ENCODE measurements around the gene ARID5B.
A peak's percentile ranks its signal among the peaks of the same experiment; 100 is the strongest.

The ARID5B gene

GRCh38 chr10:61900829-61901792 lies at the start of gene ARID5B:
Gene ARID5B, plus strand, starts transcription at chr10:61901699. Its CDS starts 11 bp downstream, at chr10:61901710.
- DNase-seq: peak; percentile 44

DNA sequence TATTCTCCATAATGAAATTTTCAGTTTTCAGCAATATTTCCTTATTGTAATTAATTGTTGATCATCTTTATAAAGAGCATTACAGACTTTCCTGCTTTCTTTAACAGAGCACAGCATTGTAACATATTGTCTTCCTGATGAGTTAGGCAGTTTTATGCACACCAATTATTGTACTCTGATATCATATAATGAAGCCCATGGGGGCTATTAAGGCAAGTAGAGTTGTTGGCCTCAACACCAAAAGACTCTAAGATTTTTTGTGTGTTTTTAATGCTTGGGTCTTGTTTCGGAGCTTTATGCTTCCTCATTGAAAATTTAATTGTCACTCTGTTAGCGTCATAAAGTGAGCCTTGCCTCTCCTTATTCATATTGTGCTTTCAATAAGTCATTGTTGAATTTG lies 49.2 kb upstream of the ARID5B start:
- no peak for DNase-seq

DNA sequence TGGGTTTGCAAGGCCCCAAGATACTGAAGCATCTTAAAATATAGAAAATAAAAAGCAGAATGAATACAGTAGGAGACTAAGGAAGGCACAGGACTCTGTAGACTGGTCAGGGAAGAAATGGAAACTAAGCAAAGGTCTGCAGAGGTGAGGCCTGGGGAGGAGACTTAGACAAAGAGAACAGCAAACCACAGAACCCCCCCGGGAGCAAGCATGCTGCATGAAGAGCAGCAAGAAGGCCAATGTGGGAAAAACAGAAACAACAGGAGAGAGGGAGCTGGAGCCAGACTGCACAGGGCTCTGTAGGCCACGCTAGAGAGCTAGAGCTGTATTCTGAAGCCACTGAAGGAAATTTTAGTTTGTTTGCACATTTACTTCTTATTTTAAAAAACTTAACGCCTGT lies 45.7 kb upstream of the ARID5B start:
- no peak for DNase-seq

GRCh38 chr10:61857746-61858145 lies 43.8 kb upstream of the ARID5B start:
- no peak for DNase-seq

DNA sequence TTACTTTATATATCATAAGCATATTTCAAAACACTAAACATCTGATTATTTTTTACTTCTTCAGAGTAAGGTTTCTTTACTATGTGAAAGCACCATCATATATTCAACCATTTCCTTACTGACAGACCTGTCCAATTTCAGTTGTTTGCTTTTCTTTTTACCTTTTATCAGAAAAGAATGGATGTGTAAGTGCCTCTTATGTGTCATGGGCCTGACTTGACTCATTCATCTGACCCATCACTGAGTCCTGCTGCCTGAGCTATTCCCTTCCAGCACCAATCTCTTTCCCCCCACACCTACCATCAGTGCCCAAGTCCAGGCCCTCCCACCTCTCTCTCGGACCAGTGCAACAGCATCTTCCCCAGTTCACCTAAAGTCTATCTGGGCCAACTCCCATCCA lies 41.7 kb upstream of the ARID5B start:
- DNase-seq: no peak

DNA sequence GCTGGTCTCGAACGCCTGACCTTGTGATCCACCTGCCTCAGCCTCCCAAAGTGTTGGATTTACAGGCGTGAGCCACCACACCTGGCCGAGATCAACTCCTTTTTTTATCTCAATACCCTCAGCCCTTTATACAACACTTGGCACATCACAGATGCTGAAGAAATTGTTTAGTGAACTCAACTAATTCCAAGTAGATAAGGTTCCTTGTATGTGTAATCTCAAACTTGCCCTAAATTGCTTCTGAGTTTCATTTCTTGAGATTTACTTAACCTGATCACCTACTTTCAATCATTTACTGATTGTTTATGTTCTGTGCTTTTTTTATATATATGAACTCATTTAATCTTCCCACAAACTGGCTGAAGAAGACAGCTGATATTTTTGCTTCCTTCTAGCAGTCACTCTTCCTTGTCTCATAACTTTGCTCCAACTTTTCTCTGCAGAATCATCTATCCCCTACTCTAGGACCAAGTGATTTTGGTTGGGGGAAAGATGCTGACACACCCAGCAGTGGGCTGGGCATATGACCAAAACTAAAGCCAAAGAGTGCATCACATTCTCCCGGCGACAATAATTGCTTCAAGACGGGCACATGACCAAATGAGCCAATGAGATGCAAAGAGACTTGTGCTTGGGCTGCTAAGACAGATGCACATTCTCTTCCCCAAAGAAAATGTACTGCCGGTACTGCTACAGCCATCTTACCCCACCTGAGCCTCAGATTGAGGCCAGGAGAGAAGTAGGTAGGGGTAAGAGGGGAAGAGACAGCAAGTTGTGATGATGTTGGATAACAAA lies 40.3 kb upstream of the ARID5B start:
- DNase-seq: no peak

DNA sequence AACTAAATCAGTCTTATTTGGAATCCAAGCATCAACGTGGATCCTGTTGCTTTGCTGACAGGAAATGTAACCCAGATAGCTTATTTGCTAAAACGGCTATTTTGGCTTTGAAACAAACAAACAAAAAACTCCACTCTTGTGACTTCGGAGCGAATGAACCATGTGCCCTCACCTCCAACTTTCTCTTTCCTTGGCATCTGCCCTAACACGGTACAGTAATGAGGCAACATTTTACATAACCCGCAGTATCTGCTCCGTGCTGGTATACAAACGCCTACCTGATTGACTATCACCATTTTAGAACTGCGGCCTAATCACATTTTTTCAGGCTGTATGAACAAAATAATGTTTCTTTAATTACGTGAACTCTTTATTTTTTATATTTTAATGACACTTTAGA lies 37.5 kb upstream of the ARID5B start:
- no peak for DNase-seq

GRCh38 chr10:61866700-61867368 lies 34.7 kb upstream of the ARID5B start:
- DNase-seq: no peak

DNA sequence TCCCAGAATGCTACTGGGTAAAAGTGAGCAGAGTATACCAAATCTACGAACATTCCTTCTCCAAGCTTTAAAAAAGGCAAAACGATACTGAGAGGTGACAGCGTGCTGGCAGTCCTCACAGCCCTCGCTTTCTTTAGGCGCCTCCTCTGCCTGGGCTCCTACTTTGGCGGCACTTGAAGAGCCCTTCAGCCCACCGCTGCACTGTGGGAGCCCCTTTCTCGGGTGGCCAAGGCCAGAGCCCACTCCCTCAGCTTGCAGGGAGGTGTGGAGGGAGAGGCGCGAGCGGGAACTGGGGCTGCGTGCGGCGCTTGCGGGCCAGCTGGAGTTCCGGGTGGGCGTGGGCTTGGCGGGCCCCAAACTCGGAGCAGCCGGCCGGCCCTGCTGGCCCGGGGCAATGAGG lies 34.1 kb upstream of the ARID5B start:
- DNase-seq: peak; percentile 4

- DNase-seq: peak; percentile 48
Measured at GRCh38 chr10:61867817-61868216, 33.7 kb upstream of the ARID5B start.

DNA sequence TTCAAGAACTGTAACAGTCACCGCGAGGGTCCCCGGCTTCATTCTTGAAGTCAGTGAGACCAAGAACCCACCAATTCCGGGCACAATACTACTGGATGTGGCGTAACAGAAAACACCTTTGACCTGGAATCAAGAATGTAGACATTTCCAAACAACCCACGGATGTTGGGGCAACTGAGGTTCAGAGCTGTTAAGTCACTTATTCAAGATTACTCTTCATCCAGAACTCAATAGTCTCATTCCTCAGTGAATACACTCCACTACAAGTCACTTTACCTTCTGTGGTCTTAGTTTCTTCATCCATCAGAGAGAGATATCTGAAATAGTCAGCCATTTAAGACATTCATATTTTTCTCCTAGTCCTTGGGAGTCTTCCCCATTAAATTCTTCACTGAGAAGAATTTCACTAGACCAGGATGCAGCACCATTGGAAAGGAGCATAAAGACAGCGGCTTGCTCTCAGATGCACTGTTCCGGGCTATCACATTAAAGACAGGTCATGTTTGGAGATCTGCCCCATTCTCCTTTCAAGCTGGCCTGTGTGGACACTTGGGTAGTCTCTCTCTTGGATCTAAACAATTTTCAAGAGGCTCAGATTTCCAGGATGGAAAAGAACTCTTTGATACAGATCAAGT lies 32.3 kb upstream of the ARID5B start:
- DNase-seq: no peak

DNA sequence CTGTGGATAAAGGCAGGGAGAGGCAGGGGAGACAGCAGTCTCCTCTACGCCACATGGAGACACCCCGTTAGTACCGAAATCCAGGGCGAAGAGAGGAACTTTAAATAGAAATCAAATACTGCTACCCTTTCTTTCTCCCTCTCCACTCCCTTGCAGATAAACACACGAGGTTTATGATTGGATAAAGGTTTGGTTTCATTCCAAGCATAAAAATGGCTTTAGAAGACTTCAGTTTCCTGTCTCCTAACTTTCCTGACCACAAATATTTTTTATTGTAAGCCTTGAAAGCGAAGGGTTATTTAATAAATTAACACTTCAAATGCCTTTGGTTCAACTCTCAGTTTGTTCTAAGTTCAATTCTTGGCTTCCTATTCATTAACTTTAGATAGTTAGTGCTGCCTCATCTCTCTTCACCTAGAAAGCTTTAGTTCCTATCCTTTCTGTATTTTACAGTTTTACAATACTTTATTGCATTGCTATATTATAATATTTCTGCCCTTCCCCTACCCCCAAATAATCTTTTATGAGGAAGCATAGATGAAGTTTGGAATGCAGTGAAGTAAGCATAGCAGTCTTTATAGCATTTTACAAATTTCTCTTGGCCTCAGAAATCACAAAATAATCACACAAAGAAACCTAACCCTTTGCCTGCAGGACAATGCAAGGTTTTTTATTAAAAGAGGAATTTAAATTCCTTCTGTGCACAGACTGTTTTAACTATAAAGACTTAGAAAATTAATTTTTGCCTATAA lies 31.5 kb upstream of the ARID5B start:
- DNase-seq: no peak

GRCh38 chr10:61870526-61870895 lies 31.0 kb upstream of the ARID5B start:
- DNase-seq: no peak

GRCh38 chr10:61871487-61871886 lies 30.0 kb upstream of the ARID5B start:
- no peak for DNase-seq

DNA sequence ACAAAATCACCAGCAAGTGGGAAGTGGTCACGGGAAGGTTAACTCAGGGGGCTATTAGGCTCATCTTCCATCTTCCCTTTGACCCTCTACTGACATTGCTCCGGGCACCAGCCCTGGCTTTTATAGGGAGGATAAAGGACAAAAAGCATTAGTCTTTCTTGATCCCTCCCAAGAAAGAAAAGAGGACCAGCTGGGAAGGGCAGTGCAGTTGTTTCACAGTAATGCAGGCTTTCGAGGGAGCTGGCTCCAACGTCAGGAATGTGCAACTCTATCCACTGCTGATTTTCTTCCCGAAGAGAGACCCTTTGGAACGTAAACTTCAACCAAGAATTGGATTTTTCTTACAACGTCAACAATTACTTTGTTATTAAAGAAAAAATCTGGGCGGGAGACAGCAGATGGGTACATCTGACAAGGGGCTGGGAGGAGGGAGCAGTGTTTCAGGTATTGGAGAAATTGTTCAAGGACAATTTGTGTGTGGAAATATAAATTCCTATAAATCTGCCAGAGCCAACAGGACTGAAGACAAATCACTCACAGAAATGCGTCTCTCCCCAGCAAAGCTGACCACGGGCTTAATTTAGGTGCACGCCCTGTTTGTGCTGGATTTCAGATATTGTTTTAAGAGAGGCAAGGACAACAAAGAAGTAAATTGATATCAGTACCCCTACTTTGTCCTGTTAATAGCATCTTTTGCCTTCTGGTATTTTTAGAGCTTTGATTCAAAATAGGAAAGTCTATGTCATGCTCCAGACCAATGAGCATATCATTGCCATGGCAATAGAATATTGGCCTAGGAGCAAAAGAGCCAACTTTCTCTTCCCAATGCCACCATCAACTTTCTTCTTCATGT lies 23.4 kb upstream of the ARID5B start:
- DNase-seq: no peak

GRCh38 chr10:61878740-61879068 lies 22.8 kb upstream of the ARID5B start:
- no peak for DNase-seq

GRCh38 chr10:61882621-61883370 lies 18.7 kb upstream of the ARID5B start:
- peak; percentile 65 for DNase-seq

DNA sequence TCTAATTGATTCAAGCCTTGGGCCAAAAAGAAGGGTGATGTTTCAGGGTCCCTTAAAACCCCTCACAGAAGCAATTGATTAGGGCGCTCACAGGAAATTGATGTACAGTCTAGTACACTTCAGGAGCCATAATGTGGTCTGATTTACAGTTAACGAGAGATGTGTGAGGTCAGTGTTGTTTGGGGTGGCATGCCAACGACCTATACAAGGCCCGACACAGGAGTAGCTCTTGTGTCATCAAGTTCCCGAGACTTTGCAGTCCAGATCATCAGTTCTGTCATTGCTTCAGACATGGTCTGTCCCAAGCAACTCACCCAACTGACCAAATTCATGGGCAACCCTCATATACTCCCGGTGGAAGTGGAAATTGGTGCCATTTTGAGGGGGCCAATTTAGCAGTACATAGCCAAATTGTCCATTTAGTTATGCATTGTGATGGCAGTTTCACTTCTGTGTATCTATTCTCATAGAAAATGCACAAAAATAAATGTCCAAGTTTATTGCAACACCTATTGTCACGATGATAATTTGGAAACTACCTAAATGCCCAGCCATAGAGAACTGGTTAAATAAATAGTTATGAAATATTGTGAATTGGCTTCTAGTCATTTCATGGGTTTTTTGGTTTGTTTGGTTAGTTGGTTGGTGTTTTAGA lies 18.0 kb upstream of the ARID5B start:
- DNase-seq: no peak

GRCh38 chr10:61887772-61888171 lies 13.7 kb upstream of the ARID5B start:
- no peak for DNase-seq

DNA sequence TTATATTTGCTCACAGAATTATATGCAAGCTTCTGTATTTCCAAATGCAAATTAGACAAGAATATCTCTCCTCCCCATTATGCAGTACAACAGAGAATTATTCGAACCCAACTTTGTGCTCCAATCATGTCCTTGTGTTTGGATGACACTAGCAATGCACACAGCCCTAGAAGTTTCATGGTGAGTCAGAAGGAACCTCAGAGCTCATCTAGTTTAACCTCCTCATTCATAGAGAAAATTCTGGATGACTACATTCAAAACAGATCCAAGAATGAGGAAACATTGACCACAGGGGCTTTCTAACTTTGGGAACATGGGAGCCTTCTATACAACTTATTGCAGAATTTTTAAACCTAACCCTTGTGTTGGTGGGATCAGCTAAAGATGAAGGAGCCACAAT lies 12.8 kb upstream of the ARID5B start:
- no peak for DNase-seq

Data from stimulated activated CD4-positive, alpha-beta T cell treated with anti-CD3 and anti-CD28 coated beads, Interleukin-4, amount 100 ng/mL, for 1 hour (primary cell).